GM12878 (cell line): Measurements from ENCODE around the gene RERE. TPM values are rescaled to one million over a fixed set of nuclear protein-coding genes. Genes with fewer than 3 reads are reported as not detected.

Experiments used
- ATAC-seq: fragments of 200-7000 bp; cut with Tn5 transposase; 3 replicates; pipeline ENCODE4 v1.9.1; 2020; ENCODE audit warnings: mild to moderate bottlenecking, moderate library complexity
- BruUV-seq: library from RNA; stranded (reverse); fragments of 400-500 nt; replicated peaks from 2 replicates; lab custom pipeline; 2021; lab: Mats Ljungman, UMichigan
- CTCF ChIA-PET: fragments of 300-600 bp; sonication (Branson Sonifier 250); formaldehyde crosslinking; extraction: SDS; loops from one replicate; lab custom pipeline; 2021; ENCODE audit warnings: inconsistent platforms; lab: Yijun Ruan, JAX
- POLR2A ChIA-PET: fragments of 350-600 bp; formaldehyde crosslinking; extraction: SDS; loops from one replicate; lab custom pipeline; 2021; ENCODE audit warnings: inconsistent platforms; lab: Charles Lee
- RAD21 ChIA-PET: fragments of 300-600 bp; sonication (Branson Sonifier 250); formaldehyde crosslinking; loops from one replicate; lab custom pipeline; 2023; ENCODE audit warnings: antibody characterized with exemption; ENCODE audit not compliant: unreplicated experiment; lab: Charles Lee
- SMC1A ChIA-PET: fragments of 300-600 bp; sonication (Branson Sonifier 250); formaldehyde crosslinking; loops from one replicate; lab custom pipeline; 2023; ENCODE audit not compliant: unreplicated experiment, uncharacterized antibody; lab: Charles Lee
- DNase-seq: peaks from one replicate; pipeline ENCODE4 v3.0.0-alpha.2; 2011; ENCODE audit warnings: low read depth, low spot score
- FAIRE-seq: peaks from 3 replicates; lab custom pipeline; 2011; peaks lifted over from hg19 to GRCh38; lab: Jason Lieb, UNC
- H2AFZ ChIP-seq: 2 replicates; pipeline ENCODE4 v1.6.0; 2011; ENCODE audit warnings: low read depth, low read length, control low read depth; ENCODE audit not compliant: control insufficient read depth
- H3K27ac ChIP-seq: 2 replicates; pipeline ENCODE4 v1.5.1; 2011; ENCODE audit warnings: control low read depth; ENCODE audit not compliant: control insufficient read depth, insufficient read depth
- H3K27me3 ChIP-seq, 2 experiments: replicated peaks in 1 of 2; 2 replicates each; pipeline versions ENCODE4 v1.6.0 to v1.6.1; 2011; ENCODE audit warnings: low read length in 1 of 2; ENCODE audit not compliant: control insufficient read depth in 2 of 2, insufficient read depth in 2 of 2
- H3K36me3 ChIP-seq, 2 experiments: 2 replicates each; pipeline ENCODE4 v1.5.1; 2011; ENCODE audit warnings: low read length in 1 of 2; ENCODE audit not compliant: control insufficient read depth in 2 of 2, insufficient read depth in 2 of 2
- H3K4me1 ChIP-seq: 2 replicates; pipeline ENCODE4 v1.6.1; 2011; ENCODE audit warnings: mild to moderate bottlenecking, low read length, moderate library complexity, mixed read lengths; ENCODE audit not compliant: control insufficient read depth, insufficient read depth
- H3K4me2 ChIP-seq: 2 replicates; pipeline ENCODE4 v1.6.0; 2011; ENCODE audit warnings: control low read depth; ENCODE audit not compliant: control insufficient read depth, insufficient read depth
- H3K4me3 ChIP-seq: fragments of 200-600 bp; sonication (generic); 2 replicates; pipeline ENCODE4 v1.5.1; 2016
- H3K79me2 ChIP-seq: 2 replicates; pipeline ENCODE4 v1.6.0; 2011; ENCODE audit warnings: low read length; ENCODE audit not compliant: control insufficient read depth, insufficient read depth
- H3K9ac ChIP-seq: 2 replicates; pipeline ENCODE4 v1.8.0; 2011; ENCODE audit warnings: low read length, control low read depth, mixed read lengths; ENCODE audit not compliant: control insufficient read depth, insufficient read depth
- H3K9me3 ChIP-seq: replicated peaks from 3 replicates; pipeline ENCODE4 v1.5.1; 2011; ENCODE audit warnings: mild to moderate bottlenecking, low read length; ENCODE audit not compliant: control insufficient read depth, insufficient read depth
- H4K20me1 ChIP-seq: 2 replicates; pipeline ENCODE4 v1.6.0; 2011; ENCODE audit not compliant: control insufficient read depth, insufficient read depth
- BACH1 ChIP-seq: fragments of 450-650 bp; IDR thresholded peaks from 2 replicates; pipeline ENCODE4 v1.6.1; 2017; ENCODE audit warnings: mild to moderate bottlenecking, borderline replicate concordance
- CHD2 ChIP-seq: IDR thresholded peaks from 2 replicates; pipeline ENCODE4 v1.6.1; 2011; ENCODE audit warnings: low read depth, low read length, improper control_type of control experiment, borderline replicate concordance
- CHD4 ChIP-seq: fragments of 200-600 bp; sonication (generic); IDR thresholded peaks from 2 replicates; pipeline ENCODE4 v1.6.1; 2016; ENCODE audit warnings: mild to moderate bottlenecking
- CREM ChIP-seq: IDR thresholded peaks from 2 replicates; pipeline ENCODE4 v1.6.1; 2014; ENCODE audit warnings: antibody characterized with exemption, low read depth
- ESRRA ChIP-seq: IDR thresholded peaks from 2 replicates; pipeline ENCODE4 v1.6.1; 2012; ENCODE audit warnings: mild to moderate bottlenecking, low read length, improper control_type of control experiment
- ETV6 ChIP-seq, 2 experiments: fragments of 450-650 bp in 1 of 2; IDR thresholded peaks in 1 of 2; conservative IDR thresholded peaks in 1 of 2; 2 replicates each; pipeline ENCODE4 v1.6.1; 2014; ENCODE audit warnings: antibody characterized with exemption in 1 of 2, borderline replicate concordance in 1 of 2, low read depth in 1 of 2, mild to moderate bottlenecking in 1 of 2, moderate library complexity in 1 of 2
- GATAD2B ChIP-seq: fragments of 450-650 bp; conservative IDR thresholded peaks from 2 replicates; pipeline ENCODE4 v1.6.1; 2017; ENCODE audit warnings: low read depth, mild to moderate bottlenecking, moderate library complexity
- JUND ChIP-seq: IDR thresholded peaks from 2 replicates; pipeline ENCODE4 v1.6.1; 2012; ENCODE audit warnings: low read depth, mild to moderate bottlenecking, low read length, improper control_type of control experiment, moderate library complexity
- MXI1 ChIP-seq: fragments of 150-350 bp; IDR thresholded peaks from 2 replicates; pipeline ENCODE4 v1.6.1; 2011; ENCODE audit warnings: low read depth, mild to moderate bottlenecking, inconsistent platforms, low read length, improper control_type of control experiment
- RELA ChIP-seq: fragments of 450-650 bp; IDR thresholded peaks from 2 replicates; pipeline ENCODE4 v1.8.0; 2014; ENCODE audit warnings: borderline replicate concordance; ENCODE audit not compliant: partially characterized antibody
- SREBF2 ChIP-seq: IDR thresholded peaks from 2 replicates; pipeline ENCODE4 v1.6.1; 2012; ENCODE audit warnings: mild to moderate bottlenecking, low read length
- STAT3 ChIP-seq: IDR thresholded peaks from 2 replicates; pipeline ENCODE4 v1.6.1; 2011; ENCODE audit warnings: low read depth, low read length, improper control_type of control experiment
- YY1 ChIP-seq: IDR thresholded peaks from 2 replicates; pipeline ENCODE4 v1.6.1; 2011; ENCODE audit warnings: low read depth, mild to moderate bottlenecking, low read length
- WGBS: methylation state at CpG from one replicate; pipeline ENCODE4 v1.1.6; 2016; ENCODE audit warnings: low lambda C conversion rate; ENCODE audit not compliant: insufficient replicate concordance, insufficient coverage; ENCODE audit errors: missing lambda C conversion rate; 5-methylcytosine and 5-hydroxymethylcytosine counted together
- in situ Hi-C: fragments of 300-500 bp; cut with MboI; formaldehyde crosslinking; loops from 9 replicates; pipeline ENCODE4 v1.14.3; 2018; ENCODE audit warnings: mixed read lengths
- intact Hi-C: fragments of 100-400 bp; cut with micrococcal nuclease; formaldehyde crosslinking; loops from one replicate; pipeline ENCODE4 v1.14.2; 2022; ENCODE audit not compliant: unreplicated experiment
- polyA plus RNA-seq, 11 experiments: library from polyadenylated mRNA; depleted of rRNA in 4 of 11; unstranded in 6 of 11; stranded (reverse) in 5 of 11; fragments of >200 nt; fragmentation: Nextera tagmentation in 4 of 11; fragmentation: Illumina TruSeq in 1 of 11; extraction: Ambion mirVana in 4 of 11; extraction: Trizol in 1 of 11; gene quantifications; 1 replicate in 1 of 11; 2 replicates in 10 of 11; pipeline versions ENCODE4 v1.2.1 to v1.2.3, GENCODE V29; 2011 to 2016; ENCODE audit warnings: inconsistent platforms in 2 of 11, missing spikeins in 2 of 11, low read depth in 1 of 11
- total RNA-seq, 4 experiments: library from RNA; depleted of rRNA in 3 of 4; stranded (reverse); fragments of >200 nt in 3 of 4; fragmentation: Illumina TruSeq in 1 of 4; extraction: Trizol in 1 of 4; gene quantifications; 2 replicates each; pipeline versions ENCODE4 v1.2.1 to v1.2.3, GENCODE V29; 2013 to 2021
- TF ChIP-seq, protein P1 (sequence below): fragments of 450-650 bp; IDR thresholded peaks from 2 replicates; pipeline ENCODE4 v1.6.1; 2017; ENCODE audit warnings: low read depth, mild to moderate bottlenecking, moderate library complexity
- TF ChIP-seq, protein P2 (sequence below): fragments of 450-650 bp; IDR thresholded peaks from 2 replicates; pipeline ENCODE4 v1.6.1; 2017; ENCODE audit warnings: mild to moderate bottlenecking, low read depth, inconsistent platforms; ENCODE audit not compliant: poor library complexity, severe bottlenecking
- TF ChIP-seq, protein P3 (sequence below): IDR thresholded peaks from 2 replicates; pipeline ENCODE4 v1.6.1; 2012; ENCODE audit warnings: low read depth, low read length, improper control_type of control experiment
- TF ChIP-seq, protein P4 (sequence below): fragments of 150-350 bp; IDR thresholded peaks from 2 replicates; pipeline ENCODE4 v1.6.1; 2014; ENCODE audit warnings: mild to moderate bottlenecking, low read depth, low read length

The RERE gene
- total and polyA plus RNA-seq, 10 of the 15 experiments (the other 5 are each of a cell fraction or from before 2014, with no cell fraction given), result 5.2 to 60.5 (median 20.2) TPM

DNA sequence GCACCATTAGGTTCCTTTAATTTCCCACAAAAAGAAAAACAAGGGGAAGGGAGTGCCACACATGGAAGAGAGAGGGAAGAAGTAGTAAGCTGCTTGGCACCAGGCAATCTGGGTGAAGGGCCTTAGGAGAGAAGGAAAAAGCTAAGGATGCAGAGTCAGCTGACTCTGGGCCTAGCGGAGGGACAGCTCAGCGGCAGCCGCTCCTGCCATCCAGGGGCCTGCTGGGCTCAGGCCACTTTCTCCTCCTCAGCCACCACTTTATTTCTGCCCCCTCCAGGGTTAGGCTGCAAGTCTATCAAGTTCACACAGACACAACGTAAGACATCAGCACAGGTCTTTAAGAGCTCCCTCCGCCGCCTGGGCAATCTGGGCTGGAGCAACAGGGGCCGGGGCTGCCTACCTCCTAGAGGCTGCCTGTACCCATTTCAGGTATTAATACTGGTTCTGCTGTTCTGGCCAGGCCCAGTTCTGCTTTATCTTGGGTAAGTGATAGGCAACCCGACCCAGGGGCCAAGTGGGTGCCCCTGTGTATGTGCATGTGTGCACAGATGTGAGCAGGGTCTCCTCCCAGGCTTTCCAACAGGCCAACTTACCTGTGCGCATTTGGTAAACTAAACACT lies 446.0 kb downstream of the RERE start:
- H3K4me1 ChIP-seq, result no peaks in the 10 kb centered on the region
- intact Hi-C loops, result no loop called here
- H3K27ac ChIP-seq, result no peak overlapping the region
- WGBS, result 89% methylated on average over 9 of the region's 9 CpGs
- ChIA-PET POLR2A (no interaction called here), CTCF (no interaction called here), RAD21 (no interaction called here), SMC1A (interaction anchor here (1.1 kb wide), 1 partner anchor 199 kb away, joined by 3 read pairs; no protein-coding TSS in a partner anchor)
- H3K4me2 ChIP-seq, result no peak overlapping the region
- H3K4me3 ChIP-seq, result no peak overlapping the region
- FAIRE-seq (no peak), DNase-seq (no peak), ATAC-seq (no peak)
- no peaks in the 10 kb centered on the region; the same call in 1 of the 2 replicates for H3K79me2 ChIP-seq
- BruUV-seq, result no TSS peak
- peaks cover 5% of the 10 kb centered on the region in 2 experiments for H3K36me3 ChIP-seq
- no peaks in the 10 kb centered on the region for H3K27me3 ChIP-seq
- H4K20me1 ChIP-seq, result no peaks in the 10 kb centered on the region
- in situ Hi-C loops, result no loop called here
- no peaks in the 10 kb centered on the region for H3K9me3 ChIP-seq
- no peak overlapping the region for H3K9ac ChIP-seq
- no peak overlapping the region for H2AFZ ChIP-seq
- no peak for TF ChIP-seq ETV6 (conservative IDR thresholded peaks at IDR 0.05 in 1 of 2, IDR thresholded peaks at IDR 0.05 in 1 of 2; ENCODE audit: borderline replicate concordance in 1 of 2, low read depth in 1 of 2)
- no peak for TF ChIP-seq BACH1
- TF ChIP-seq YY1, result no peak
- TF ChIP-seq, protein P1, sequence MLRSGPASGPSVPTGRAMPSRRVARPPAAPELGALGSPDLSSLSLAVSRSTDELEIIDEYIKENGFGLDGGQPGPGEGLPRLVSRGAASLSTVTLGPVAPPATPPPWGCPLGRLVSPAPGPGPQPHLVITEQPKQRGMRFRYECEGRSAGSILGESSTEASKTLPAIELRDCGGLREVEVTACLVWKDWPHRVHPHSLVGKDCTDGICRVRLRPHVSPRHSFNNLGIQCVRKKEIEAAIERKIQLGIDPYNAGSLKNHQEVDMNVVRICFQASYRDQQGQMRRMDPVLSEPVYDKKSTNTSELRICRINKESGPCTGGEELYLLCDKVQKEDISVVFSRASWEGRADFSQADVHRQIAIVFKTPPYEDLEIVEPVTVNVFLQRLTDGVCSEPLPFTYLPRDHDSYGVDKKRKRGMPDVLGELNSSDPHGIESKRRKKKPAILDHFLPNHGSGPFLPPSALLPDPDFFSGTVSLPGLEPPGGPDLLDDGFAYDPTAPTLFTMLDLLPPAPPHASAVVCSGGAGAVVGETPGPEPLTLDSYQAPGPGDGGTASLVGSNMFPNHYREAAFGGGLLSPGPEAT, result no peak
- TF ChIP-seq ESRRA, result no peak
- TF ChIP-seq JUND, result no peak
- TF ChIP-seq GATAD2B, result no peak
- TF ChIP-seq, protein P2, sequence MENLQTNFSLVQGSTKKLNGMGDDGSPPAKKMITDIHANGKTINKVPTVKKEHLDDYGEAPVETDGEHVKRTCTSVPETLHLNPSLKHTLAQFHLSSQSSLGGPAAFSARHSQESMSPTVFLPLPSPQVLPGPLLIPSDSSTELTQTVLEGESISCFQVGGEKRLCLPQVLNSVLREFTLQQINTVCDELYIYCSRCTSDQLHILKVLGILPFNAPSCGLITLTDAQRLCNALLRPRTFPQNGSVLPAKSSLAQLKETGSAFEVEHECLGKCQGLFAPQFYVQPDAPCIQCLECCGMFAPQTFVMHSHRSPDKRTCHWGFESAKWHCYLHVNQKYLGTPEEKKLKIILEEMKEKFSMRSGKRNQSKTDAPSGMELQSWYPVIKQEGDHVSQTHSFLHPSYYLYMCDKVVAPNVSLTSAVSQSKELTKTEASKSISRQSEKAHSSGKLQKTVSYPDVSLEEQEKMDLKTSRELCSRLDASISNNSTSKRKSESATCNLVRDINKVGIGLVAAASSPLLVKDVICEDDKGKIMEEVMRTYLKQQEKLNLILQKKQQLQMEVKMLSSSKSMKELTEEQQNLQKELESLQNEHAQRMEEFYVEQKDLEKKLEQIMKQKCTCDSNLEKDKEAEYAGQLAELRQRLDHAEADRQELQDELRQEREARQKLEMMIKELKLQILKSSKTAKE, result no peak
- TF ChIP-seq CREM, result no peak
- no peak for TF ChIP-seq CHD2
- TF ChIP-seq SREBF2, result no peak
- no peak for TF ChIP-seq CHD4
- TF ChIP-seq STAT3, result no peak
- TF ChIP-seq, protein P3, sequence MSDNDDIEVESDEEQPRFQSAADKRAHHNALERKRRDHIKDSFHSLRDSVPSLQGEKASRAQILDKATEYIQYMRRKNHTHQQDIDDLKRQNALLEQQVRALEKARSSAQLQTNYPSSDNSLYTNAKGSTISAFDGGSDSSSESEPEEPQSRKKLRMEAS, result no peak
- TF ChIP-seq, protein P4, sequence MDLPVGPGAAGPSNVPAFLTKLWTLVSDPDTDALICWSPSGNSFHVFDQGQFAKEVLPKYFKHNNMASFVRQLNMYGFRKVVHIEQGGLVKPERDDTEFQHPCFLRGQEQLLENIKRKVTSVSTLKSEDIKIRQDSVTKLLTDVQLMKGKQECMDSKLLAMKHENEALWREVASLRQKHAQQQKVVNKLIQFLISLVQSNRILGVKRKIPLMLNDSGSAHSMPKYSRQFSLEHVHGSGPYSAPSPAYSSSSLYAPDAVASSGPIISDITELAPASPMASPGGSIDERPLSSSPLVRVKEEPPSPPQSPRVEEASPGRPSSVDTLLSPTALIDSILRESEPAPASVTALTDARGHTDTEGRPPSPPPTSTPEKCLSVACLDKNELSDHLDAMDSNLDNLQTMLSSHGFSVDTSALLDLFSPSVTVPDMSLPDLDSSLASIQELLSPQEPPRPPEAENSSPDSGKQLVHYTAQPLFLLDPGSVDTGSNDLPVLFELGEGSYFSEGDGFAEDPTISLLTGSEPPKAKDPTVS, result no peak
- no peak for TF ChIP-seq RELA
- no peak for TF ChIP-seq MXI1
